ENCODE measurements around the gene MSH3.

Gene MSH3

GRCh38 chr5:80653502-80653901 is 950 bp upstream of the MSH3 start:
- no peak for TF ChIP-seq ZSCAN16 (tag by site-specific recombination; IDR thresholded peaks at IDR 0.05)
- TF ChIP-seq ZNF175 (tag by site-specific recombination; IDR thresholded peaks at IDR 0.05), result no peak
- no peak for TF ChIP-seq ZNF112 (tag by site-specific recombination; IDR thresholded peaks at IDR 0.05)
- TF ChIP-seq TSHZ1 (tag by site-specific recombination; IDR thresholded peaks at IDR 0.05; ENCODE audit: borderline replicate concordance), result no peak
- TF ChIP-seq ZNF280C (tag by site-specific recombination; IDR thresholded peaks at IDR 0.05), result no peak
- no peak for TF ChIP-seq ZNF544 (tag by site-specific recombination; IDR thresholded peaks at IDR 0.05)
- no peak for TF ChIP-seq ZNF114 (tag by site-specific recombination; IDR thresholded peaks at IDR 0.05)
- no peak for TF ChIP-seq ZNF362 (tag by site-specific recombination; IDR thresholded peaks at IDR 0.05)
- TF ChIP-seq SETDB1 (IDR thresholded peaks at IDR 0.05; ENCODE audit: insufficient read length, low read length), result no peak
- TF ChIP-seq ZNF416 (tag by site-specific recombination; IDR thresholded peaks at IDR 0.05), result no peak
- TF ChIP-seq INSM2 (tag by site-specific recombination; IDR thresholded peaks at IDR 0.05), result no peak
- no peak for TF ChIP-seq GLIS1 (tag by site-specific recombination; IDR thresholded peaks at IDR 0.05)
- Histone ChIP-seq H3K27ac (ENCODE audit: extremely low read depth, low read depth, low read length) (peak overlapping the region; percentile 97; the same call in 1 of the 2 replicates), H3K9me3 (ENCODE audit: control insufficient read depth, insufficient read depth, low read depth, low read length) (no peaks in the 10 kb centered on the region), H3K36me3 (ENCODE audit: control insufficient read depth in 2 of 2, insufficient read depth in 1 of 2, low read length in 2 of 2) (peaks cover 19 to 23% of the 10 kb centered on the region in 2 experiments), H3K4me1 (ENCODE audit: control insufficient read depth, insufficient read depth, low read length) (peaks cover 6% of the 10 kb centered on the region; the same call in 1 of the 2 replicates), H3K4me3 (ENCODE audit: low read depth, low read length) (peak overlapping the region; percentile 98)
- POLR2A ChIA-PET, result interaction anchor here (1.0 to 2.4 kb wide), 4 partner anchors 9 to 246 kb away, joined by 3 to 14 read pairs (median 6); partner anchors contain the start of genes FAM151B and ZFYVE16
- CTCF ChIA-PET, result interaction anchor here (0.6 to 1.6 kb wide), 2 partner anchors 172 to 1515 kb away, joined by 3 to 6 read pairs; no protein-coding TSS in a partner anchor

GRCh38 chr5:80654054-80654390 is 430 bp upstream of the MSH3 start:
- Histone ChIP-seq H3K36me3 (ENCODE audit: control insufficient read depth in 2 of 2, insufficient read depth in 1 of 2, low read length in 2 of 2) (peaks cover 24 to 28% of the 10 kb centered on the region in 2 experiments), H3K9me3 (ENCODE audit: control insufficient read depth, insufficient read depth, low read depth, low read length) (no peaks in the 10 kb centered on the region), H3K4me3 (ENCODE audit: low read depth, low read length) (peak overlapping the region; percentile 98), H3K4me1 (ENCODE audit: control insufficient read depth, insufficient read depth, low read length) (peaks cover 6% of the 10 kb centered on the region; the same call in 1 of the 2 replicates), H3K27ac (ENCODE audit: extremely low read depth, low read depth, low read length) (peak overlapping the region; percentile 97)
- no peak for TF ChIP-seq ZNF837 (tag by site-specific recombination; IDR thresholded peaks at IDR 0.05)
- TF ChIP-seq ZFP37 (tag by site-specific recombination; IDR thresholded peaks at IDR 0.05), result peak; percentile 78
- 0 out of 2 replicates have a peak, but pooled peaks have one; percentile 17 for TF ChIP-seq ZFP69B (tag by site-specific recombination; IDR thresholded peaks at IDR 0.05)
- TF ChIP-seq SETDB1 (IDR thresholded peaks at IDR 0.05; ENCODE audit: insufficient read length, low read length), result no peak
- TF ChIP-seq ZNF692 (tag by site-specific recombination; IDR thresholded peaks at IDR 0.05), result peak; percentile 13; the same call in 1 of the 2 replicates
- 0 out of 2 replicates have a peak, but pooled peaks have one; percentile 30 for TF ChIP-seq ZBTB48 (tag by site-specific recombination; IDR thresholded peaks at IDR 0.05)
- no peak for TF ChIP-seq WT1 (tag by site-specific recombination; IDR thresholded peaks at IDR 0.05)
- no peak for TF ChIP-seq HOXA7 (CRISPR knock-in tag; IDR thresholded peaks at IDR 0.05; ENCODE audit: borderline replicate concordance)
- CTCF ChIA-PET, result interaction anchor here (0.6 to 1.6 kb wide), 2 partner anchors 173 to 300 kb away, joined by 3 read pairs; no protein-coding TSS in a partner anchor
- POLR2A ChIA-PET, result interaction anchor here (1.0 to 2.4 kb wide), 4 partner anchors 9 to 246 kb away, joined by 3 to 14 read pairs (median 6); partner anchors contain the start of genes FAM151B and ZFYVE16

Measured in HEK293 (cell line).